Fibroblast of the aortic adventitia (primary cell): Measurements from ENCODE around the gene LRRC1. TPM values are rescaled to one million over a fixed set of nuclear protein-coding genes. Genes with fewer than 3 reads are reported as not detected.
A peak's percentile ranks its signal among the peaks of the same experiment; 100 is the strongest.

Source experiments
- DNase-seq: peaks from one replicate; pipeline ENCODE4 v3.0.0-alpha.2; 2010; ENCODE audit warnings: low read depth
- H3K4me3 ChIP-seq: 2 replicates; pipeline ENCODE4 v1.5.1; 2011; ENCODE audit warnings: low read depth, mild to moderate bottlenecking, control low read depth, low read length, moderate library complexity
- CTCF ChIP-seq: IDR thresholded peaks from 2 replicates; pipeline ENCODE4 v1.5.1; 2011; ENCODE audit warnings: mild to moderate bottlenecking, low read length, control low read depth, inconsistent platforms; ENCODE audit not compliant: insufficient read depth
- total RNA-seq: library from RNA; depleted of rRNA; stranded (reverse); fragments of >200 nt; gene quantifications from 2 replicates; pipeline ENCODE4 v1.2.3, GENCODE V29; 2012; ENCODE audit warnings: low replicate concordance

The LRRC1 gene
- total RNA-seq, 1 donor: 8.3 TPM

GRCh38 chr6:53790886-53791285 lies 3.9 kb upstream of the LRRC1 start:
- no peak for DNase-seq
- no peak overlapping the region for H3K4me3 ChIP-seq
- no peak for TF ChIP-seq CTCF

DNA sequence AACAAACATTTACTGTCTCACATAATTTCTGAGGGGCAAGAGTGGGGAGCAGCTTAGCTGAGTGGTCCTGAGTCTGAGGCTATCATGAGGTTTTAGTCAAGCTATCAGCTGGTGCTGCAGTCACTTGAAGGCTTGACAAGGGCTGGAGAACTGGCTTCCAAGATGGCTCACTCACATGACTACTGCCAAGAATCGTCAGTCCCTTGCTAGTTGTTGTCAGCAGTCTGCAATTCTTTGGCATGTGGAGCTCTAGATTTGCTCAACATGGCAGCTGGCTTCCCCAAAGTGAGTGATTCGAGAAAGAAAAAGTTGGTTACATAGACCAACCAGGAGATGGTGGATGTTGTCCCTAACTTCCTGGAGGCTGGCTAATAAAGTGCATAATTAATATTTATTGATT lies 2.8 kb upstream of the LRRC1 start:
- no peak overlapping the region for H3K4me3 ChIP-seq
- TF ChIP-seq CTCF: no peak
- no peak for DNase-seq

DNA sequence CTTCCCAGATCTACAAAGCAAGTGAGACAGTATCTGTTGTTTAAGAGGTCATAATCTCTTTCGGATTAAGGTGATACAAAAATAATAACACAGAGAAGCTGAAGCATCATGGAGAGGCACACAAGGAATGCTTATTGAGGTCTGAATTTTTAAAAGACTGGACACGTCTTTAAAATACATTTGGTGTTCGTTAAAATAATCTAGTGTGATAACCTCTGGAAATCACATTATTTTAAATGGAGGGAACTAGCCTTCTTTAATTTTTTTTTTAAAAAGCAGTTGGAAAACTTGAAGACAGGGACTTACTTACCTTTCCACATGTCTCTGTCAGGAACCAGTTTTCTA lies 1.9 kb upstream of the LRRC1 start:
- no peak for DNase-seq
- no peak for TF ChIP-seq CTCF
- peak overlapping the region; percentile 80 for H3K4me3 ChIP-seq

DNA sequence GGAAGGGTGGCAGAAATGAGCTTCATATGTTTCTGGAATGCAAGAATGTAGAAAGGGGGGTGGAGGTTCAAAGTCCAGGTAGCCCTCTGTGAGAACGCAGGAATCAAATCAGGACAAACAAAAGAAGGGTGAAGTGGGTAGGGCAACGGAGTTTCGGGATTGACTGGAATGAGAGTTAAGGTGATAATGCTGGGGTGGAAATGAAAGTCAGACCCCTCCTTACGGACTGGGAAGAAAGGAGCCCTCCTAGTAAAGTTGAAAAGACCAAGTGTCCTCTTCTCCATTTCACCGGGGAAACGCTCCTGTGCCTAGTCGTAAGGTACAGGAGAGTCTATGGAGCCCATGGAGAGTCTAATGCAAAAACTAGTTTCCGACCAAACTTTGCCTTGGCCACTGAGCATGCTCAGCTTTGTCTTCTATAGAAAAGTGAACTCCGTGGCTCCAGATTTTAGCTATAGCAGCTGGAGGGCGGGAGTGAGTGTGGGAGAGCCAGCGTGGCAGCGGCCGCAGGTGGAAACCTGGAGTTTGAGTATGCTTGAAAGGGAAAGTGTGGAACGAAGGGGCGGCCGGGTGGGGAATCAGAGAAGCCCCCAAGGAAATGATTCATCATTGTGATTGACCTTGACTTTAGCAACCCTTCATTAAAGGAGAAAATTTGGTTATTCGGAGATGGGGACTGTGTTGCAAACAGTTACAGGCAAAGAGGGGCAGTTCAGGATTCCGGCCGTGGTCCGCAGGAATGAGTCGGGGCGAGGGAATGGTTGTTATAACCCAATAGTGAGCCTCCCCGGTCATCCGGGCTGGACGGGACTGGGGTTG lies 1.3 kb upstream of the LRRC1 start:
- no peak for TF ChIP-seq CTCF
- DNase-seq: peak; percentile 56
- H3K4me3 ChIP-seq: peak overlapping the region; percentile 80

- peak overlapping the region; percentile 80 for H3K4me3 ChIP-seq
- peak; percentile 47 for TF ChIP-seq CTCF
- DNase-seq: peak; percentile 77
Measured at GRCh38 chr6:53794137-53794719, 577 bp upstream of the LRRC1 start.

DNA sequence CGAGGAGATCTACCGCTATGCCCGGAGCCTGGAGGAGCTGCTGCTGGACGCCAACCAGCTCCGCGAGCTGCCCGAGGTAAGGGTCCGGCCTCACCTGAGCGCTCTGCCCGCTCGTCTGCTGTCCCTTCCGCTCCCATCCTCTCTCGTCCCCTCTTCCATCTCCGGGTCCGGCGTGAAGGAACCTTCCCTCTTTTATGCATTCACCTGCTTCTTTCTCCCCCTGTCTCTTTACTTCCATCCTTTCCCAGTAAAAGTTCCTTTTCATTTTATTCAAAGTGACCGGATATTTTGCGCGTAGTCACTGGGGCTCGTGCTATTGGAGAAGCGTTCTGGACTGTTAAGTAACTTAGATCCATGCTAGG lies 516 bp downstream of the LRRC1 start:
- TF ChIP-seq CTCF: no peak
- H3K4me3 ChIP-seq: peak overlapping the region; percentile 80
- no peak for DNase-seq
